GM18499 (cell line): ENCODE results near the gene FABP1.

Source experiments
- ATAC-seq: cut with Tn5 transposase; IDR thresholded peaks from one replicate; pipeline ENCODE4 v1.9.1; 2021; ENCODE audit warnings: moderate number of reproducible peaks; ENCODE audit not compliant: insufficient read depth, unreplicated experiment

The FABP1 gene

GRCh38 chr2:88127888-88128653 lies at the start of gene FABP1:
Gene FABP1 (minus strand): TSS chr2:88128062. CDS start chr2:88128017, 45 bp downstream.
- no peak for ATAC-seq

GRCh38 chr2:88177556-88177955 lies 49.7 kb upstream of the FABP1 start:
- no peak for ATAC-seq

GRCh38 chr2:88176352-88176984 lies 48.6 kb upstream of the FABP1 start:
- ATAC-seq: no peak

GRCh38 chr2:88172882-88173281 lies 45.0 kb upstream of the FABP1 start:
- ATAC-seq: no peak

GRCh38 chr2:88171966-88172365 lies 44.1 kb upstream of the FABP1 start:
- no peak for ATAC-seq

- no peak for ATAC-seq
Observed at GRCh38 chr2:88170472-88170892, 42.6 kb upstream of the FABP1 start.

- ATAC-seq: no peak
Observed at GRCh38 chr2:88168386-88168785, 40.5 kb upstream of the FABP1 start.

GRCh38 chr2:88167740-88168139 lies 39.9 kb upstream of the FABP1 start:
- ATAC-seq: no peak

- ATAC-seq: no peak
Observed at GRCh38 chr2:88165332-88166003, 37.6 kb upstream of the FABP1 start.

- ATAC-seq: no peak
Observed at GRCh38 chr2:88161446-88162244, 33.8 kb upstream of the FABP1 start.

- no peak for ATAC-seq
Observed at GRCh38 chr2:88160517-88160916, 32.7 kb upstream of the FABP1 start.

GRCh38 chr2:88159955-88160415 lies 32.1 kb upstream of the FABP1 start:
- ATAC-seq: no peak

GRCh38 chr2:88159481-88159880 lies 31.6 kb upstream of the FABP1 start:
- ATAC-seq: no peak

GRCh38 chr2:88148929-88149438 lies 21.1 kb upstream of the FABP1 start:
- no peak for ATAC-seq

GRCh38 chr2:88147145-88147544 lies 19.3 kb upstream of the FABP1 start:
- ATAC-seq: no peak

- no peak for ATAC-seq
Observed at GRCh38 chr2:88146590-88146989, 18.7 kb upstream of the FABP1 start.

GRCh38 chr2:88144914-88145497 lies 17.1 kb upstream of the FABP1 start:
- no peak for ATAC-seq

GRCh38 chr2:88144271-88144670 lies 16.4 kb upstream of the FABP1 start:
- ATAC-seq: no peak

- ATAC-seq: no peak
Observed at GRCh38 chr2:88141952-88142351, 14.1 kb upstream of the FABP1 start.

GRCh38 chr2:88139804-88140203 lies 11.9 kb upstream of the FABP1 start:
- ATAC-seq: no peak
